ENCODE data around the gene TOB1.

GRCh38 chr17:50845240-50846147 lies 20.7 kb downstream of the TOB1 start:
- no peak for TF ChIP-seq CTCF (conservative IDR thresholded peaks at IDR 0.05; ENCODE audit: low read depth, low read length)
- no peak for TF ChIP-seq MAZ (IDR thresholded peaks at IDR 0.05; ENCODE audit: borderline replicate concordance, low read depth, low read length)
- TF ChIP-seq USF2 (IDR thresholded peaks at IDR 0.05; ENCODE audit: low read depth, low read length): no peak; the same call in 1 of the 2 replicates
- no peak for TF ChIP-seq POLR2A (IDR thresholded peaks at IDR 0.05; ENCODE audit: low read depth, low read length)
- no peak for TF ChIP-seq BHLHE40 (IDR thresholded peaks at IDR 0.05; ENCODE audit: low read depth, low read length)
- TF ChIP-seq ELK1 (IDR thresholded peaks at IDR 0.05; ENCODE audit: borderline replicate concordance, low read depth, low read length): no peak
- no peak for TF ChIP-seq FOS (IDR thresholded peaks at IDR 0.05; ENCODE audit: low read depth, low read length)
- no peak for TF ChIP-seq RAD21 (IDR thresholded peaks at IDR 0.05; ENCODE audit: low read length)
- TF ChIP-seq SMC3 (IDR thresholded peaks at IDR 0.05; ENCODE audit: low read depth, low read length): no peak
- no peak for TF ChIP-seq MXI1 (IDR thresholded peaks at IDR 0.05; ENCODE audit: borderline replicate concordance, low read depth, low read length)
- no peak for TF ChIP-seq MAFK (IDR thresholded peaks at IDR 0.05; ENCODE audit: low read depth, low read length)
- TF ChIP-seq CHD1 (IDR thresholded peaks at IDR 0.05; ENCODE audit: low read depth, low read length): no peak
- no peak for TF ChIP-seq CEBPB (IDR thresholded peaks at IDR 0.05; ENCODE audit: low read depth, low read length)
